CD14-positive monocyte (primary cell): ENCODE measurements around the gene CISD3. TPM values are rescaled to one million over a fixed set of nuclear protein-coding genes. Genes with fewer than 3 reads are reported as not detected.

ENCODE experiments used
- DNase-seq, 3 donors: peaks; one replicate each; pipeline ENCODE4 v3.0.0-alpha.2; 2011 to 2022
- H2AFZ ChIP-seq: 2 replicates; pipeline ENCODE4 v1.6.0; 2012; ENCODE audit warnings: mild to moderate bottlenecking, low read depth, low read length, inconsistent platforms; ENCODE audit not compliant: insufficient read depth, poor library complexity, severe bottlenecking
- H3K27ac ChIP-seq, 2 donors: 1 replicate in 1 of 2; 2 replicates in 1 of 2; pipeline ENCODE4 v1.5.1; 2012 to 2013; ENCODE audit warnings: low read length in 2 of 2, control low read depth in 1 of 2, inconsistent platforms in 1 of 2, low read depth in 1 of 2, mild to moderate bottlenecking in 1 of 2
- H3K27me3 ChIP-seq, 2 donors: one replicate each; pipeline versions ENCODE4 v1.6.0 to v1.6.1; 2011 to 2013; ENCODE audit warnings: low read length in 2 of 2; ENCODE audit not compliant: control insufficient read depth in 2 of 2, insufficient read depth in 2 of 2
- H3K36me3 ChIP-seq, 2 donors: replicated peaks in 1 of 2; 1 replicate in 1 of 2; 2 replicates in 1 of 2; pipeline versions ENCODE4 v1.5.1 to v1.6.1; 2012 to 2013; ENCODE audit warnings: low read length in 2 of 2, control low read depth in 1 of 2, inconsistent platforms in 1 of 2, mild to moderate bottlenecking in 1 of 2; ENCODE audit not compliant: insufficient read depth in 2 of 2, control insufficient read depth in 1 of 2
- H3K4me1 ChIP-seq, 2 donors: 1 replicate in 1 of 2; 2 replicates in 1 of 2; pipeline versions ENCODE4 v1.5.1 to v1.6.1; 2012 to 2013; ENCODE audit warnings: low read length in 2 of 2, control low read depth in 1 of 2, inconsistent platforms in 1 of 2, mild to moderate bottlenecking in 1 of 2, moderate library complexity in 1 of 2; ENCODE audit not compliant: insufficient read depth in 2 of 2, control insufficient read depth in 1 of 2
- H3K4me2 ChIP-seq: replicated peaks from 2 replicates; pipeline ENCODE3; 2012; ENCODE audit warnings: low read length, moderate library complexity, mild to moderate bottlenecking; ENCODE audit not compliant: poor library complexity, severe bottlenecking; ENCODE audit errors: extremely low read depth
- H3K4me3 ChIP-seq, 3 experiments: fragments of 200-600 bp in 1 of 3; sonication (generic) in 1 of 3; replicated peaks in 1 of 3; 1 replicate in 2 of 3; 2 replicates in 1 of 3; pipeline ENCODE4 v1.5.1; 2011 to 2013; ENCODE audit warnings: low read length in 3 of 3, mild to moderate bottlenecking in 3 of 3, control low read depth in 2 of 3, low read depth in 2 of 3, inconsistent platforms in 1 of 3, moderate library complexity in 1 of 3
- H3K79me2 ChIP-seq: 2 replicates; pipeline ENCODE4 v1.6.0; 2012; ENCODE audit warnings: mild to moderate bottlenecking, control low read depth, inconsistent platforms, low read length, moderate library complexity; ENCODE audit not compliant: insufficient read depth
- H3K9ac ChIP-seq: 2 replicates; pipeline ENCODE4 v1.6.0; 2017; ENCODE audit warnings: low read length, mild to moderate bottlenecking; ENCODE audit not compliant: insufficient read depth, poor library complexity, severe bottlenecking
- H3K9me3 ChIP-seq, 2 donors: replicated peaks in 1 of 2; 1 replicate in 1 of 2; 2 replicates in 1 of 2; pipeline versions ENCODE4 v1.5.1 to v1.6.1; 2012 to 2013; ENCODE audit warnings: low read length in 2 of 2, control low read depth in 1 of 2; ENCODE audit not compliant: control insufficient read depth in 1 of 2, insufficient read depth in 1 of 2
- H4K20me1 ChIP-seq: 2 replicates; pipeline ENCODE4 v1.6.0; 2012; ENCODE audit warnings: mild to moderate bottlenecking, low read length, control low read depth, moderate library complexity; ENCODE audit not compliant: insufficient read depth
- H3K27ac Mint-ChIP-seq, 7 donors: one replicate each; pipeline ENCODE4 v1.8.0; 2020; ENCODE audit warnings: mild to moderate bottlenecking in 7 of 7, mixed read lengths in 7 of 7, moderate library complexity in 6 of 7, inconsistent platforms in 2 of 7
- H3K27me3 Mint-ChIP-seq, 3 donors: one replicate each; pipeline ENCODE4 v1.8.0; 2021 to 2022; ENCODE audit warnings: low read depth in 3 of 3, mild to moderate bottlenecking in 3 of 3, mixed read lengths in 3 of 3, moderate library complexity in 3 of 3, inconsistent platforms in 1 of 3
- H3K36me3 Mint-ChIP-seq, 2 donors: one replicate each; pipeline ENCODE4 v1.8.0; 2020; ENCODE audit warnings: mixed read lengths in 2 of 2, inconsistent platforms in 1 of 2, mild to moderate bottlenecking in 1 of 2
- H3K4me1 Mint-ChIP-seq: one replicate; pipeline ENCODE4 v1.8.0; 2020; ENCODE audit warnings: mild to moderate bottlenecking, mixed read lengths
- H3K4me3 Mint-ChIP-seq, 2 donors: one replicate each; pipeline ENCODE4 v1.8.0; 2020; ENCODE audit warnings: mild to moderate bottlenecking in 2 of 2, mixed read lengths in 2 of 2, moderate library complexity in 1 of 2
- H3K9me3 Mint-ChIP-seq, 7 donors: one replicate each; pipeline ENCODE4 v1.8.0; 2020 to 2022; ENCODE audit warnings: mixed read lengths in 7 of 7, mild to moderate bottlenecking in 6 of 7, moderate library complexity in 6 of 7, inconsistent platforms in 2 of 7
- WGBS: methylation state at CpG from one replicate; pipeline ENCODE4 v1.1.5; 2013; ENCODE audit warnings: missing lambda C conversion rate; ENCODE audit not compliant: insufficient coverage; 5-methylcytosine and 5-hydroxymethylcytosine counted together
- intact Hi-C, 2 donors: fragments of 100-400 bp; cut with micrococcal nuclease; formaldehyde crosslinking; loops; one replicate each; pipeline versions ENCODE4 v1.15.0 to v1.15.1; 2023
- polyA plus RNA-seq, 3 donors: library from polyadenylated mRNA; depleted of rRNA in 1 of 3; unstranded in 2 of 3; stranded (reverse) in 1 of 3; fragments of 300-500 nt in 2 of 3; fragments of >200 nt in 1 of 3; fragmentation: Illumina TruSeq in 2 of 3; gene quantifications; 1 replicate in 2 of 3; 2 replicates in 1 of 3; pipeline ENCODE4 v1.2.3, GENCODE V29; 2012 to 2021
- TF ChIP-seq, protein P1 (sequence below): fragments of 200-600 bp; IDR thresholded peaks from one replicate; pipeline ENCODE4 v1.8.0; 2022; ENCODE audit warnings: antibody characterized with exemption, mild to moderate bottlenecking

CISD3 gene
- polyA plus RNA-seq, 3 donors, result 7.1 to 61.2 (median 53.4) TPM

DNA sequence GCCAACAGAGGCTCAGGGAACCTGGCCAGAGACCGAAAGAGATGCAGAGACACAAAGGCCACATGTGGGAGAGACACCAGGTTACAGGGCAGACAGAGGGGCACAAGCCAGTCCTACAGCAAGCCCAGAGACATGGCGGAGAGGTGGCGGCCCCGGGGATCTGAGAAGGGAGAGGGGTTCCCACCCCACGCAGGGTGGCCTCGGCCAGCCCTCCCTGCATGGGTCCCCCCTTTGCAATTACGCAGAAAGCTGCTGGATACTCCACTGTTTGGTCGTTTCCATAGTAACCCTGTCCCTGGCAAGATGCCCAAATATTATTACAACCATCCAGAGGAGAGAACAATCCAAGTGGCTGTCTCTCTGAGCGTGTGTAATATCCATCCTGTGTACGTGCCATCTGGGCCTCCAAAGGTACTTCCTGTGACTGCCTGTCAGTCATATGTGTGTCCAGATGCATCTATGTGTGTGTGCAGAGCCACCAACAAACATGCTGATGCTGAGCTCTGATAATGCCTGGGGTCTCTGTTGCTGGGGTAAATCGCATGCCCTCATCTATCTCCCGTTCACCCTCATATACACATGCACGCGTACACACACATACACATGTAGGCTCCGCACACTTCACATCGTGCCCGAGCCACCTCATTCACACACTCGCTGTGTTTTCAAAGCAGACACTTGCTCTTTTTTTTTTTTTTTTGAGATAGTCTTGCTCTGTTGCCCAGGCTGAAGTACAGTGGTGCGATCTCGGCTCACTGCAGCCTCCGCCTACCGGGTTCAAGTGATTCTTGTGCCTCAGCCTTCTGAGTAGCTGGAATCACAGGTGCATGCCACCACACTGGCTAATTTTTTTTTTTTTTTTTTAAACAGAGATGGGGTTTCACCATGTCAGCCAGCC lies 12.5 kb downstream of the CISD3 start:
- Mint-ChIP-seq H3K4me1 (peaks cover 14% of the 10 kb centered on the region), H3K27ac (no peak overlapping the region), H3K36me3 (peaks cover 3 to 5% of the 10 kb centered on the region in 2 donors), H3K27me3 (peaks cover 48 to 72% (median 48%) of the 10 kb centered on the region in 3 donors), H3K9me3 (peaks cover 0 to 8% (median 2%) of the 10 kb centered on the region in 7 donors), H3K4me3 (no peak overlapping the region)
- no peak for DNase-seq
- 73% methylated on average over 19 of the region's 22 CpGs for WGBS
- Histone ChIP-seq H3K79me2 (no peaks in the 10 kb centered on the region), H3K27ac (no peak overlapping the region), H3K9me3 (no peaks in the 10 kb centered on the region), H3K4me2 (no peak overlapping the region), H3K4me3 (no peak overlapping the region), H3K9ac (no peak overlapping the region), H2AFZ (no peak overlapping the region), H3K4me1 (peaks cover 12 to 17% of the 10 kb centered on the region in 2 donors), H3K27me3 (peaks cover 11 to 28% of the 10 kb centered on the region in 2 donors), H3K36me3 (no peaks in the 10 kb centered on the region), H4K20me1 (no peaks in the 10 kb centered on the region)
- intact Hi-C loops, result no loop called here
- TF ChIP-seq, protein P1, sequence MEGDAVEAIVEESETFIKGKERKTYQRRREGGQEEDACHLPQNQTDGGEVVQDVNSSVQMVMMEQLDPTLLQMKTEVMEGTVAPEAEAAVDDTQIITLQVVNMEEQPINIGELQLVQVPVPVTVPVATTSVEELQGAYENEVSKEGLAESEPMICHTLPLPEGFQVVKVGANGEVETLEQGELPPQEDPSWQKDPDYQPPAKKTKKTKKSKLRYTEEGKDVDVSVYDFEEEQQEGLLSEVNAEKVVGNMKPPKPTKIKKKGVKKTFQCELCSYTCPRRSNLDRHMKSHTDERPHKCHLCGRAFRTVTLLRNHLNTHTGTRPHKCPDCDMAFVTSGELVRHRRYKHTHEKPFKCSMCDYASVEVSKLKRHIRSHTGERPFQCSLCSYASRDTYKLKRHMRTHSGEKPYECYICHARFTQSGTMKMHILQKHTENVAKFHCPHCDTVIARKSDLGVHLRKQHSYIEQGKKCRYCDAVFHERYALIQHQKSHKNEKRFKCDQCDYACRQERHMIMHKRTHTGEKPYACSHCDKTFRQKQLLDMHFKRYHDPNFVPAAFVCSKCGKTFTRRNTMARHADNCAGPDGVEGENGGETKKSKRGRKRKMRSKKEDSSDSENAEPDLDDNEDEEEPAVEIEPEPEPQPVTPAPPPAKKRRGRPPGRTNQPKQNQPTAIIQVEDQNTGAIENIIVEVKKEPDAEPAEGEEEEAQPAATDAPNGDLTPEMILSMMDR, result no peak

DNA sequence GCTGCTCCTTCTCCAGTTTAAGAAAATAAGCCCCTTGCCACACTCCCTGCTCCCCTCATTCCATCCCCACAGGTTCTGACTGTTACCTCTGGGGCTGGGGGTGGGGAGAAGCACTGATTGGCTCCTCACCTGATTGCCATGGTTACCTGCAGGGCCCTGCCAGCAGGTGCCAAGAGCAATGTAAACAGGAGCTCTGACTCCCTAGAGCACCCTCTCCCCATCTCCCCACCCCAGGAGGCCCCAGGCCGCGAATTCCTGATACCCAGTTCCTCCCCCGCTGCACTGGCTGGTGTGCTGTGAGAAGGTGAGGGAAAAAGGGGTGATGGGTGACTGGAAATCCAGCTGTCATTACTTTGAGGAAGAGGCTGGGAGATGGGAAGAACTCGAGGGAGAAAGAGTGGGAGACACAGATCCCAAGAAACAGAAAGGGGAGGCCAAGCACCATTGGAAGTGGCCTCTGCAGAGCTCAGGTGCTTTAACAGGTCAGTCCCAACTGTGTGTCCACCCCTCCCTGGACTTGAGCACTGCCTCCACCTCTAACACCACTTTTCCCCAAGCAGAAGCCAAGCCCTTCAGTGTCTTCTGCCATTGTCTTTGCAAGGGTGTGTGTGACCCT lies 13.5 kb downstream of the CISD3 start:
- WGBS, result 100% methylated on average over 1 of the region's 4 CpGs
- no peak overlapping the region for H2AFZ ChIP-seq
- H3K27me3 ChIP-seq, result peaks cover 17 to 37% of the 10 kb centered on the region in 2 donors
- H3K4me3 ChIP-seq, result no peak overlapping the region
- H3K79me2 ChIP-seq, result no peaks in the 10 kb centered on the region
- Mint-ChIP-seq H3K9me3 (peaks cover 0 to 15% (median 4%) of the 10 kb centered on the region in 7 donors), H3K36me3 (peaks cover 3 to 5% of the 10 kb centered on the region in 2 donors), H3K4me1 (peaks cover 20% of the 10 kb centered on the region), H3K27ac (no peak overlapping the region), H3K27me3 (peaks cover 54 to 74% (median 56%) of the 10 kb centered on the region in 3 donors), H3K4me3 (peak overlapping the region in 1 of 2 donors; percentile 10)
- H3K9me3 ChIP-seq, result no peaks in the 10 kb centered on the region
- H3K9ac ChIP-seq, result no peak overlapping the region
- H3K27ac ChIP-seq, result no peak overlapping the region
- H4K20me1 ChIP-seq, result no peaks in the 10 kb centered on the region
- no peaks in the 10 kb centered on the region for H3K36me3 ChIP-seq
- peaks cover 21 to 25% of the 10 kb centered on the region in 2 donors for H3K4me1 ChIP-seq
- intact Hi-C loops, result no loop called here
- TF ChIP-seq, protein P1, result no peak
- no peak for DNase-seq
- no peak overlapping the region for H3K4me2 ChIP-seq
